Inferior parietal cortex (tissue), 1 donor: ENCODE results near the gene MTRR.

Source experiments
- DNase-seq: peaks from one replicate; pipeline ENCODE4 v3.0.0-alpha.2; 2016; ENCODE audit errors: extremely low spot score

The MTRR gene

DNA sequence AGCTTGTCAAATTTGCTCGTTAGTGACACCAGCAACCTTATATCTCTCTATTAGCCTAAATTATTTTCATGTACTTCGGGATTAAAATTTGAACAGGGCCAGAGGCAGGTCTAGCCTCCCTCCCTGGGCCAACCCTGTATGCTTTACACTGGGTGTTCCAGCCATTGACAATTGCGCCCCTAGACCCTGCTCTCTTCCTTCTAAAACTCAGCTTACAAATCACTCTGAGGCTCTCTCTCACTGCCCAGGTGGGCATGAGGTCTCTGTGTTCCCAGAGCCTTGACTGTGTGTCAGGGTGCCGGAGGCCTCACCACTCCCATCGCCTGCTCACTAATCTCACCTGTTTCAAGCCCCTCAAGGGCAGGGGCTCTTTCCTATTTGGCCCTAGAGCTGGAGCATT is 11.6 kb upstream of the MTRR start:
- no peak for DNase-seq

DNA sequence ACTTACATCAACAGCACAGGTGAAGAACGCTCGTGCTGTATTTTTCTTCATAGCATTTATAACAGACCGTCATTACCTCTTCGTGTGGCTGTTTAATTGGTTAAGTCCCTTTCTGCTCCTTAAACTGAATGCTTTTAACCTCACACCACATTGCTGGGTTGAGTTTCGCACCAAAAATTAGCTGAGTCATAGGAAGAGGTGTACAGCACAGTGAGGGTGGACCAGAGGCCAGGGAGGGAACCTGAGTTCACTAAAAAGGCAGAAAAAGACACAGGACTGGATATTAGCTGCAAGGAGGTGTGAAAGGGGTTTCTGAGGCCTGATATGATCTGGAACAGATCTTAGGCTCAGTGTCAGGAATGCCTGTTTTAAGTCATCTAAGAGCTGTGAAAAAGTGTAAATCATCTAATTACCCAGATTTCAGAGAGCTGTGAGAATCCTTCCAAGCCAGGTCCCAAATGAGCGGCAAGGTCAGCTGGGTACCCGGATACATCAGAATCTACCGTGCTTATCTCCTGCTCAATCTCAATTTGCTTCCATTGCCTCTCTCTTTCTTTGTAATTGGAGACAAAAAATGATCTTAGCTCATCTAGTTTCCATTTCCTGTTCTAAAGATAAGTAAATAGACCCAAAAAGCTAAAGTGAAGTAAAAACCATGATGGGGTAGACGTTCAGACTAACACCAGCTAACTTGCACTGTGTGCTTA is 10.9 kb upstream of the MTRR start:
- DNase-seq, result no peak

DNA sequence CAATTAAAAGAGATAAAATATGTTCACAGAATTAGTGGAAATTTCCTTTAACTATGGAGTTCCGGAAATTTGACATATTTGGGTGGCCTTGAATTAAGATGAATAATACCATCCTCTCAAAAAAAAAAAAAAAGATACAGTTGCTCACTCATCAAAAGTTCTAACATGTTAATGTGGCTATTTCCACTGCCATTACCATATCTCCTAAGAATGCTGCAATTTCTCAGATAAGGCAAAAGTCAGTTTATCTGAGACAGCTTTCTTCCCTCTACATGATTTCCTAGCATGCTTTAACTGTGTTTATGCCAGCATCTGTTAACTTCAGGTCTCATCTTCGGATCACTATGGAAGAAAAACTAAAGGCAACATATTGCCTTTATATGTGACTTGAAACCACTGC is 2.8 kb upstream of the MTRR start:
- DNase-seq, result no peak

DNA sequence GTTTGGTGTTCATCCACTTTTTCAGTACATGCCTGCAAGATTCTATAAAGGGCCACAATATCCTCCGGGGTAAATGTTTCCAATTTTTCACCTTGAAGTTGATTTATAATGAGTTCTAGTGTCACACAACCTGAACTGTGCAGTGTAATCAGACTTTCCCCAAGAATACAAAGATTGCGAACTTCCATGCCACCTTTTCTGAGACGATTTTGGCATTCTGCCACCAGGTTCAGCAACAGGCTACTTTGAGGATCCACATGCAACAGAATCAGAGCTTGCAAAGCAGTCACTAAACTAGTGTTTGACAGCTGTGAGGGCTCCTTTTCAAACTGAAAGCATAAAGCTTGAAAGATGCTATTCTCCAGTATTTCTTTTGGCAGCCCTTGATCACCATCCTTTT is 1.7 kb upstream of the MTRR start:
- no peak for DNase-seq

DNA sequence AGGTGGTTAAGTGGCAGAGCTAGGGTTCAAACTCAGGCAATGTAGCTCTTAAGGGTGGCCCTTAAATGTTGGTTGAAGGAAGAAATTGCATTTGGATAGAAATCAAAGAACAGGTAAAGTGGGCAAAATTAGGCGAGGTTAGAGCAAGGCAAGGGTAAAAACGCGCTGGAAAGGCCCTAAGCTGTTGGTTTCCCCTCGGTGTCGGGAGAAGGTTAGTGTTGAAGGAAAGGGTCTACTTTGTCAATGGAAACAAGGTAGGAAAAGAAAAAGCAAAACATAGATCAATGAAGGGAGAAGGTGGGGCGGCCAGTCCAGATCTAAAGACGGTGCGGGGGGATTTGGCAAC is 548 bp upstream of the MTRR start:
- DNase-seq, result no peak

DNA sequence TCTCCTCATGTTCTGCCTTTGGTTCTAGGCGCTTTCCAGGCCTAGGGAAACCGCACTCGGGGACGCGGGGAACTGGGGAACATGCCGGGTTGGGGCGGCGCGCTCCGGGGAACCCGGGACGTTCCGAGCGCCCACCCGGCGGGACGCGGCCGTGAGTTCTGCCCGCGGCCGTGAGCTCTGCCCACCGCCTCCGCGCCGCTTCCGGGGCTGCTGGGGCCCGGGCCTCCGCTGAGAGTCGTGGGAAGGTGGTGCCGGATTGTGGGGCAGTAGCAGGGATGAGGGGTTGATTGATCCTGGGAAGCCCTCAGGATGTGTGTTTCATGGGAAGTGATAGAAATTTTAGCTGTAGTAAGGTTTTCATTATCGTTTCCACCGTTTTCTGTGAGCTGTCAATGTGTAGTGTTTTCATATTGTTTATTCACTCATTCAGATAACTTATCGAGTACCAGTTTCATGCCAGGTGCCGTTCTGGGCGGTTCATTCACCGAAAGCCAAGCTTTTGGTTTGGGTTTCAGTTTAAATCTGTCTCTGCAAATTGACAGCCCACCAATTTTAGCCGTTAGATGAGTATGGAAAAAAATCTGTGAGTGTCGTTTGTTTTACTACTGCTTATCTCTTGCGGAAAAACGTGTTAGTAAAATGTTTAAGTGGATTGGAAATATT is 657 bp downstream of the MTRR start:
- DNase-seq, result no peak

DNA sequence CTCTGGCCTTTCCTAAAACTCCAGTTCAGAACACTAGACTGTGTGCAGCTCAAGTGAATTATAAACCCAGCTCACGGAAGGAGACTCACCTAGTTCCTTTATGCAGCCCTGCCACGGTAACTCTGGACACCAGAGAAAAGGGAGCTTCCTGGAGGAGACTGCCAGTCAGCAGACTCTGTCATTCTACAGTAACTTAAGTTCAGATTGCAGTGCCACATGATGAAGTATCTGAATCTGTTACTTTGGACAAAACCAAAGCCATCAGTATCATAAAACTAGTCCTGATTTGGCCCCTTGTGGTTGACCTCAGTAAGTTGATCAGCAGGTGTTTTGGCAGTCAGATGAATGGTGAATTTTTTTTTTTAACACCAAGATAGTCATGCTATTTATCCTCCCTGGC is 2.7 kb downstream of the MTRR start:
- no peak for DNase-seq

DNA sequence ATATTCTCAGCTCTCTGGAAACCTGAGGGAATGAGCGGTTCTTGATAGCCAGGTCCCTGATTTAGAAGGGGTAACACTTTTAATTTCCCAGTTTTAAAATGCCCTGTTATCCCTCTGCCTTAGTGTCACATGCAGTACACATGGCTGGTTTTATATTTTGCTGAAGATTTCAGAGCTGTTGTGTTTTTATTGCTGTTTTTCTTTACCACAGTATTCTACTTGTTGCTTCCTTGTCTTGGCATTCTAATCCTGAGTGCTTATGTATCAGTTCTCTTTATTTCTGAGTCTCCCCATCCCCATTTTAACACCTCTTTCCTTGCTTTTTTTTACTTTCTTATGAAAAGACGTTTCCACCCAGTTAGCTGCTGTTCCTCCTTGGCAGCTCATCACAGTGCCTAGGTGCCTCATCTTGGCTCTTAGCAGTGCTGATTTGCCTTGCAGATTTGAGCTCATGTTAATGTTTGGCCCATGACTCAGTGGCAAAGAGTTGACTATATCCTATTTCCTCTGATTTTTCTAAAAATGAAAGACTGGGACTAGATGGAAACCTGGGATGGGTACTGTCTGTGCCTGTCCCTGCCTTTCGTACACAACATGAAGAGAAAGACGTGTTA is 3.7 kb downstream of the MTRR start:
- no peak for DNase-seq

DNA sequence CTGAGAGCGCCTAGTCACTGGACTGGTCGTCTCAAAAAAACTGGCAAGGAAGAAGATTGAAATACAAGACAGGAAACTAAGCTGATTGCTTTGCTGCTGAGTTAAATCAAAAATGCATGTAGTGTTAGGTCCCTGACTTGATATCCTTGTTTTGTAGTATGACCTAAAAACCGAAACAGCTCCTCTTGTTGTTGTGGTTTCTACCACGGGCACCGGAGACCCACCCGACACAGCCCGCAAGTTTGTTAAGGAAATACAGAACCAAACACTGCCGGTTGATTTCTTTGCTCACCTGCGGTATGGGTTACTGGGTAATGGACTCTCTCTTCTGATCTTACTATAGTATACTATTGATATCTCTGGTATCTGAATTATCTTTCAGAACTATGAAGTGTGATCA is 4.3 kb downstream of the MTRR start:
- DNase-seq, result no peak

DNA sequence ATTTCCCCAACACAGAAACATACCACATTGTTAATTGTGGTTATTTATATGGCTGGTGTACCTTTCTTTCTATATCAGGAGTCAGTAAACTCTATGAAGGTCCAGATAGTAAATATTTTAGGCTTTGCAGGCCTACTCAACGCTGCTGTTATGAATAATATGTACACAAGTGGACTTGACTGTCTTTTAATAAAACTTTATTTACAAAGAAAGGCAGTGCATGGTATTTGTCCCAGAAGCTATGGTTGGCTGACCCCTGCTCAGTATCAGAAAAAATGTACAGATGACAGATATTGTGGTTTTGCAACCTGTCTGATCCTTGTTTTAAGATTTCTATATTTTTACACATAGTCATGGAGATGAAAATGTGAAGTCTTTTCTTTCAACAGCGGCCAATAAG is 5.7 kb downstream of the MTRR start:
- DNase-seq, result no peak

DNA sequence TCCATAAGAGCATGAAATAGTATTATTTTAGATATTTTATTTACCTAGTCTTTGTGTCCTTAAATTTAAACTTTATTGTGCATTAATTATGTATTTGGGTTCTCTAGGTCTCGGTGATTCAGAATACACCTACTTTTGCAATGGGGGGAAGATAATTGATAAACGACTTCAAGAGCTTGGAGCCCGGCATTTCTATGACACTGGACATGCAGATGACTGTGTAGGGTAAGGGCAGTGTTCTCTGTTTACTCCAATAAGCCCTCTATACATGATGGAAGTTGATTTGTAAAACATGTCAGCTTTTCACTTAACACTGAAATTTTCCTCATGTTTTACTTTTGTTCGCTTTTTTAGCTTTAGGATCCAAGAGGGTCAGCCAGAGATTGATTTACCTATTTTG is 6.2 kb downstream of the MTRR start:
- no peak for DNase-seq

DNA sequence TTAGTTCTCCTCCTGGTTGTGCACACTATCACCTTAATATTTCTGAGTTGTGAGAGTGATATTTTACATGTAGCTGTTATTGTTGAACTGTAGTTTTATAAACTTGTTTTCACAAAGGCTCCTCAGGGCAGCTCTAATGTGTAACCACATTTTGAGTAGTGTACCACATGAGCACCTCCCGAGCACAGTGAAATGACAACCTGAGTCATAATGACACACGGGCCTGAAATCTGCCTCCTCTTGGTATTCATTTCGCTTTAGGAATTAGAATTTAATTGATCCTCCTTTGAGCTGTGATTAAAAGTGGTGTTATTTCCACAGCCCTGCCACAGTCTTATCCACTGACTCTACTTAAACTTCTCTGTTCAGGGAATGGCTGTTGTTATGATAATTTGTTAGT is 7.9 kb downstream of the MTRR start:
- DNase-seq, result no peak

DNA sequence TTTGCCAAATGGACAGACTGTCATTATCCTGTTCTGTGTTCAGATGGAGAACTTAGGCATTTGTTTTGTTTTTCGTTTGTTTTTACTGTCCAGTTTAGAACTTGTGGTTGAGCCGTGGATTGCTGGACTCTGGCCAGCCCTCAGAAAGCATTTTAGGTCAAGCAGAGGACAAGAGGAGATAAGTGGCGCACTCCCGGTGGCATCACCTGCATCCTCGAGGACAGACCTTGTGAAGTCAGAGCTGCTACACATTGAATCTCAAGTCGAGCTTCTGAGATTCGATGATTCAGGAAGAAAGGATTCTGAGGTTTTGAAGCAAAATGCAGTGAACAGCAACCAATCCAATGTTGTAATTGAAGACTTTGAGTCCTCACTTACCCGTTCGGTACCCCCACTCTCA is 8.9 kb downstream of the MTRR start:
- no peak for DNase-seq

DNA sequence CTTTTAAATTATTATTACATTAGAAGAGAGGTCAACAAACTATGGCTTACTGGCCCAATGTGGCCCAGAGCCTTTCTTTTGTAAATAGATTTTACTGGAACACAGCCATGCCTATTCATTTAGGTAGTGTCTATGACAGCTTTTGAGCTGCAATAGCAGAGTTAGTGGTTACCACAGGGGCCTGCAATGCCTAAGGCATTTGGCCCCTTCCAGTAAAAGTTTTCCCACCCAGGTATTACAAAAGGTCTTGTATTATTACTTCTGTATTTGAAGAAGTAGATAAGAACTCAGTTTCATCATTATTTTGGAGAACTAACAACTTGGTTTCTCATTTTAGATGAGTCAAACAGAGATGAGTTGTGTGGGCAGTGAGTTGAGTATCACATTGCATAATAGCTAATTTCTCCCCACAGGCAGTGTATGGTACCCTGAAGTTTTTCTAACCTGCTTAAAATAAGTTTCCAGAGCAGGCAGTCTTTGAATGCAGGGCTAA is 9.5 kb downstream of the MTRR start:
- DNase-seq, result no peak

DNA sequence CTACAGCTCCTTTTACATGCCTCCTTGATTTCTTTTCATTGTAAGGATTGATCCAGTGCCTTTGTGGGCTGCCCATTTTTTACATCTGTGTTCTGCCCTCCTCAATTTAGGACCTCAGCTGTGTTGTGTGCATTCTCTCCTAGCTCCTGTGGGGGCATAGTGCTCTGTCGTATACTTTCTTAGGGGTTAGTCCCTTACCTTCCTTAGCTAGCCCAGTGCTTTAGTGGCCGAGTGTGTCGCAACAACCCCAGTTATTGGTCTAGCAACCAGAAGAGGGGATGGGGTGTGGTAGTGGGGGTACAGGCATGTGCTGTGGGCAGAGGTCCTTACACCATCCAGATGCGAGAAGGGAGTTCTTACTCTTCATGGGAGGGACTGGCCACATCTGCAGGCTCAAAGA is 12.1 kb downstream of the MTRR start:
- no peak for DNase-seq

DNA sequence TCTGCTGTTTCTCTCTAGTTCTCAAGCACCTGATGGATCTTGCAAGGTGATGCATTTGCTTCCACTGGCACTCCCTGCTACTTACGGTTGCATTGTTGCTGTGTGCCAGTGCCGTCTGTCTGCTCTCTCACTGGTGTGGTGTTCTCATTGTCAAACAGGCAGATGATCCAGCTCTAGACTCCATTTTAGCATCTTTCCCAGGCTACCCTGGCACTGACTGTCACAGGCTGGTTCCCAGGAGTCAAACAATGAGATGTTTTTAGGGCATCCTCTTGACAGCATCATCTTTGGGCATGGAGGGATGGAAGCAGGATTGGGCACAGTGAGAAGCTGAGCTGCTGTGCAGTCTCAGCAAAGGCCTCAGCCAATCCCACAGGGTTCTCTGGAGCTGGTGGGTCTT is 12.9 kb downstream of the MTRR start:
- peak; percentile 61 for DNase-seq

DNA sequence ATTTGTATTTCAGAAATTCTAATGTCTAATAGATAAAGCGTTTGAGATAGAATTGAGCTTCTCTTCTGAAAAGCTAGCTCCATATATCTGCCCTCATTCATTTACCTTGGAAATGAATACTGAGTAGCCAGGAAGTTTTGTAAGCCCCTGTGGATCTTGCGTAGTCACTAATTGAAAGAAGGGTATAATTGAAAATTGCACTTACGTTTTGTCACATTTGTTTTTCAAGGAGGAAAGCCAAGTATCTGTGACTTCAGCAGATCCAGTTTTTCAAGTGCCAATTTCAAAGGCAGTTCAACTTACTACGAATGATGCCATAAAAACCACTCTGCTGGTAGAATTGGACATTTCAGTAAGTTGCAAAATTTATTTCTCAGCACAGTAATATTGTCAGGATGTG is 14.0 kb downstream of the MTRR start:
- DNase-seq, result no peak

DNA sequence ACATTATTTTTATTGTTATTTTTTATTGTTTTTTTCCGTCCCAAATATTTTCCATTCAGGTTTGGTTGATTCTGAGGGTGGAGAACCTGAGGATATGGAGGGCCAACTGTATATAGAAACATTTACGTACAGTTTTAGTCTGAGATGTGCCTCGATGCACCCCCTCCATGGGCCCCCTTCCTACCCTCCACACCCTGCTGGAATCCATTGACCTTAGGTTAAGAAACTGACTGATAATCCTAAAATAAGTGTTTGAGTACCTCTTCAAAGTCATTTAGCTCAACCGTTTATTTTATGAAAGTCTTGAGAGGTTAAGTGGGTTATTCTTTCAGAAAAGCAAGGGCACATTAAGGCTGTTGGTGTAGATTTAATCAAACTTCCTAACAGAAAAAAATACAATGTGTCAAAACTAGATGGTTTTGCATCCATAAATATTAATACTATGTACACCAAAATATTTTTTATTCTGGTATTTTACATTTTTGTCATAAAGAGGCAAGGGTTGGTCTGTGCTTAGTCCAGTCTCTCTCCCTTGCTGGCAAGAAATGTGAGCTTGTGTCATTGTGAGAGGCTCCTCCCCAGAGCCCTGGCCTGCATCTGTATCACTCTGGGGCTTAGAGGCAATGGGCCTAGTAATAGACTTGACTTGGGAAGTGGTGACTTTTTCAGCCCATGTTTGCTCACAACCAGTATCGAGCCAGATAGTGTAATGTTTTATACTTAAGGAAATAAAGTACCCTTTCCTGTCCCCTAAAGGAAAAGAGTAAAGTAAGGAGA is 15.7 kb downstream of the MTRR start:
- peak; percentile 69 for DNase-seq

DNA sequence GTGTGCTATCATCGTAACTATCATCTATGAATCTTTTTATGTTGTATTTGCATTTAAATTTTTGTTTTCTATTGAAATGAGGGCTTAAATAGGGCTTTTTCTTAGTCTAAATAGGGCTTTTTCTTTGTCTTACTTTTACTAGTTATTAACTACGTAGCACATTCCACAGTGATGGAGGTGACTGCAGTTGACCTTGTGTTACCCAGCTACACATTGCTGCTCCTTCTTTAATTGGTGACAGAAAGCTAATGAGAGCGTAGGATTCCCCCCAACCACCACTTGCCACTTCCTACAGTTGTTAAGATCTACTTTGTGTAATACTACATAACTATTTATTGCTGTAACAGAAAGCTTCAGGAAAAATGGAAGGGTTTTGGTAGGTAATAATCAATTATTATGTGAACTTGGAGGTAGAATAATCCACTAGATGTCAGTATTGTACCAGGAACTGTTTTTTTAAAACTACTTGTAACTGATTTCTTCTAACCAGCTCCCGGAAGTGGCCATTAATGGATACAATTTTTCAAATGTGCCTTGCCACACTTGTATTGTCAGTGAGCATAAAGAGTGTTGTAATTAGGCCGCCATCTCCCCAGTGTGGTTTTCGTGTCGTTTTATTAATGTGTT is 18.0 kb downstream of the MTRR start:
- DNase-seq, result peak; percentile 75

DNA sequence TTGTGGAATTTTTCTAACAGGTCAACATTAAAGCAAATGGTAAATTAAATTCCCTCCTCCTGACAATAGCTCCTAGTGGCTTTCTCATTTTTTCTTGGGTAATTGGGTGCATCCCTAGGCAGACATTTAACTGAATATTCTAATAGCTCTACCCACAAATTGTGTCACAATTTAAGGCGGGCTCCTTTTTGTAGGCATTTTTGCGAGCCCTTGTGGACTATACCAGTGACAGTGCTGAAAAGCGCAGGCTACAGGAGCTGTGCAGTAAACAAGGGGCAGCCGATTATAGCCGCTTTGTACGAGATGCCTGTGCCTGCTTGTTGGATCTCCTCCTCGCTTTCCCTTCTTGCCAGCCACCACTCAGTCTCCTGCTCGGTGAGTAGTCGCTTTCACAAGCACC is 20.0 kb downstream of the MTRR start:
- DNase-seq, result no peak

DNA sequence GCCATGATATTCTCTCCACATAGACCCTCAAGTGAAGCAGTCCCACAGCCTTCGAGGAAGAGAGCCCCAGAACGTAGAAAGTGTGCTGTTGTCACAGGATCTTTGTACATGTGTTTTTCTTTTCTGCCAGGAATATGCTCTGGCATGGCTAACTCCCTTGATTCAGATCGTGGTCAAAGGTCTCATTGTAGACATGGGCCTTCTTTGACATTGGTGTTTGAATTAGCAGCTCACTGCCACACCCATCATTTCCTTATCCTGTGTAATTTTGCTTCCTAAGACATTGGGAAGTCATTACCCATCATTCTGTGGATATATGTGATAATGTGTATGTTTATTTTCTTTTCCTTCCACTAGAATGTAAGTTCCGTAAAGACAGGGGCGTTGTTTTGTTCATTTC is 25.5 kb downstream of the MTRR start:
- no peak for DNase-seq

DNA sequence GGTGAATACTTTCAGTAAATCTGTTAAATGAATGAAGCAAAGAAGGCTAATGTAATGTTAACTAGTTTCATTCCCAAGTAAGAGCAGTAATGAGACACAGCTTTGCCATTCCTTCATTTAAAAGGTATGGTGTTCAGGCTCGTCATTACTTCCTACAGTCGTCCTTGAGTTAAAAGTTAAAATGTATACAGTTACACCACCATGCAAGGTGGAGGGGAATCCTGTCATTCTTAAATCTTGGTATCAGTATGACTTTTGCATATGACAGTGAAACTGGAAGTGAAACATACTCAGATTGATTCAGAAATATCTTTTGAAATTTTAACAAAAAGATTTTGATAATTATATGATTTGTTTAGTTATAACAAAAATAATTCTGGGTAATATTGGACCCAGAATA is 25.9 kb downstream of the MTRR start:
- DNase-seq, result no peak
